HEK293 (cell line): Measurements from ENCODE around the gene CDRT4.

Experiments used
- CTCF ChIP-seq: fragments of 450-650 bp; formaldehyde crosslinking; IDR thresholded peaks from 2 replicates; pipeline ENCODE4 v1.5.1; 2016; ENCODE audit warnings: missing biosample characterization, missing genetic modification characterization
- ZNF16 ChIP-seq: fragments of 450-650 bp; formaldehyde crosslinking; IDR thresholded peaks from 2 replicates; pipeline ENCODE4 v1.5.1; 2016; ENCODE audit warnings: low read depth, missing biosample characterization, missing genetic modification characterization
- ZNF211 ChIP-seq: fragments of 450-650 bp; formaldehyde crosslinking; IDR thresholded peaks from 2 replicates; pipeline ENCODE4 v1.5.1; 2016; ENCODE audit warnings: low read depth, missing biosample characterization, missing genetic modification characterization
- ZNF24 ChIP-seq: fragments of 450-650 bp; formaldehyde crosslinking; IDR thresholded peaks from 2 replicates; pipeline ENCODE4 v1.5.1; 2016; ENCODE audit warnings: missing biosample characterization, missing genetic modification characterization
- ZNF274 ChIP-seq, 2 experiments: fragments of 200-500 bp in 1 of 2; fragments of 450-650 bp in 1 of 2; sonication (Bioruptor generic) in 1 of 2; formaldehyde crosslinking in 1 of 2; IDR thresholded peaks; 2 replicates each; pipeline versions ENCODE4 v1.5.1 to v1.6.1; 2014 to 2016; ENCODE audit warnings: borderline replicate concordance in 1 of 2, inconsistent platforms in 1 of 2, low read length in 1 of 2, missing biosample characterization in 1 of 2, missing genetic modification characterization in 1 of 2
- ZNF350 ChIP-seq: fragments of 450-650 bp; formaldehyde crosslinking; IDR thresholded peaks from 2 replicates; pipeline ENCODE4 v1.5.0; 2017; ENCODE audit warnings: missing biosample characterization, mild to moderate bottlenecking, missing genetic modification characterization
- ZNF544 ChIP-seq: fragments of 450-650 bp; formaldehyde crosslinking; IDR thresholded peaks from 2 replicates; pipeline ENCODE4 v1.5.0; 2017; ENCODE audit warnings: missing biosample characterization, missing genetic modification characterization
- ZNF561 ChIP-seq: fragments of 450-650 bp; IDR thresholded peaks from 2 replicates; pipeline ENCODE4 v1.5.1; 2018; ENCODE audit warnings: missing biosample characterization, missing genetic modification characterization, borderline replicate concordance
- TF ChIP-seq, protein P1 (sequence below): fragments of 450-650 bp; formaldehyde crosslinking; IDR thresholded peaks from 2 replicates; pipeline ENCODE4 v1.5.1; 2017; ENCODE audit warnings: missing biosample characterization, missing genetic modification characterization
- TF ChIP-seq, protein P2 (sequence below): fragments of 450-650 bp; formaldehyde crosslinking; IDR thresholded peaks from 2 replicates; pipeline ENCODE4 v1.5.1; 2016; ENCODE audit warnings: missing biosample characterization, missing genetic modification characterization

GRCh38 chr17:15438491-15439105 lies 28.8 kb downstream of the CDRT4 start:
- no peak for TF ChIP-seq ZNF561 (tag by site-specific recombination)
- TF ChIP-seq CTCF, result no peak
- TF ChIP-seq, protein P1, sequence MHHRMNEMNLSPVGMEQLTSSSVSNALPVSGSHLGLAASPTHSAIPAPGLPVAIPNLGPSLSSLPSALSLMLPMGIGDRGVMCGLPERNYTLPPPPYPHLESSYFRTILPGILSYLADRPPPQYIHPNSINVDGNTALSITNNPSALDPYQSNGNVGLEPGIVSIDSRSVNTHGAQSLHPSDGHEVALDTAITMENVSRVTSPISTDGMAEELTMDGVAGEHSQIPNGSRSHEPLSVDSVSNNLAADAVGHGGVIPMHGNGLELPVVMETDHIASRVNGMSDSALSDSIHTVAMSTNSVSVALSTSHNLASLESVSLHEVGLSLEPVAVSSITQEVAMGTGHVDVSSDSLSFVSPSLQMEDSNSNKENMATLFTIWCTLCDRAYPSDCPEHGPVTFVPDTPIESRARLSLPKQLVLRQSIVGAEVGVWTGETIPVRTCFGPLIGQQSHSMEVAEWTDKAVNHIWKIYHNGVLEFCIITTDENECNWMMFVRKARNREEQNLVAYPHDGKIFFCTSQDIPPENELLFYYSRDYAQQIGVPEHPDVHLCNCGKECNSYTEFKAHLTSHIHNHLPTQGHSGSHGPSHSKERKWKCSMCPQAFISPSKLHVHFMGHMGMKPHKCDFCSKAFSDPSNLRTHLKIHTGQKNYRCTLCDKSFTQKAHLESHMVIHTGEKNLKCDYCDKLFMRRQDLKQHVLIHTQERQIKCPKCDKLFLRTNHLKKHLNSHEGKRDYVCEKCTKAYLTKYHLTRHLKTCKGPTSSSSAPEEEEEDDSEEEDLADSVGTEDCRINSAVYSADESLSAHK, result no peak
- TF ChIP-seq ZNF16, result no peak
- TF ChIP-seq ZNF211, result no peak
- TF ChIP-seq ZNF350, result no peak
- no peak for TF ChIP-seq ZNF24 (tag by site-specific recombination)
- TF ChIP-seq, protein P2, sequence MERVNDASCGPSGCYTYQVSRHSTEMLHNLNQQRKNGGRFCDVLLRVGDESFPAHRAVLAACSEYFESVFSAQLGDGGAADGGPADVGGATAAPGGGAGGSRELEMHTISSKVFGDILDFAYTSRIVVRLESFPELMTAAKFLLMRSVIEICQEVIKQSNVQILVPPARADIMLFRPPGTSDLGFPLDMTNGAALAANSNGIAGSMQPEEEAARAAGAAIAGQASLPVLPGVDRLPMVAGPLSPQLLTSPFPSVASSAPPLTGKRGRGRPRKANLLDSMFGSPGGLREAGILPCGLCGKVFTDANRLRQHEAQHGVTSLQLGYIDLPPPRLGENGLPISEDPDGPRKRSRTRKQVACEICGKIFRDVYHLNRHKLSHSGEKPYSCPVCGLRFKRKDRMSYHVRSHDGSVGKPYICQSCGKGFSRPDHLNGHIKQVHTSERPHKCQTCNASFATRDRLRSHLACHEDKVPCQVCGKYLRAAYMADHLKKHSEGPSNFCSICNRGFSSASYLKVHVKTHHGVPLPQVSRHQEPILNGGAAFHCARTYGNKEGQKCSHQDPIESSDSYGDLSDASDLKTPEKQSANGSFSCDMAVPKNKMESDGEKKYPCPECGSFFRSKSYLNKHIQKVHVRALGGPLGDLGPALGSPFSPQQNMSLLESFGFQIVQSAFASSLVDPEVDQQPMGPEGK (tag by site-specific recombination), result no peak
- no peak for TF ChIP-seq ZNF544 (tag by site-specific recombination)
- TF ChIP-seq ZNF274 (IDR thresholded peaks at IDR 0.05; ENCODE audit: low read length), result no peak
- no peak for TF ChIP-seq ZNF274 (tag by site-specific recombination; IDR thresholded peaks at IDR 0.05; ENCODE audit: borderline replicate concordance)
